Neural progenitor cell (in vitro differentiated cells): ENCODE results near the gene RASGRF2. TPM values are rescaled to one million over a fixed set of nuclear protein-coding genes. Genes with fewer than 3 reads are reported as not detected.

Experiments used
- DNase-seq: peaks from one replicate; pipeline ENCODE4 v3.0.0-alpha.2; 2016; ENCODE audit warnings: low spot score
- H2AFZ ChIP-seq: fragments of 200-600 bp; sonication (generic); replicated peaks from 2 replicates; pipeline ENCODE4 v1.6.1; 2016; ENCODE audit warnings: antibody characterized with exemption
- H3F3A ChIP-seq: fragments of 200-600 bp; sonication (generic); 2 replicates; pipeline ENCODE4 v1.6.1; 2016; ENCODE audit warnings: antibody characterized with exemption, low read depth
- H3K27ac ChIP-seq: fragments of 200-600 bp; sonication (generic); 2 replicates; pipeline ENCODE4 v1.5.1; 2016; ENCODE audit warnings: mild to moderate bottlenecking
- H3K27me3 ChIP-seq: fragments of 200-600 bp; sonication (generic); 2 replicates; pipeline ENCODE4 v1.6.1; 2016; ENCODE audit warnings: mild to moderate bottlenecking, moderate library complexity
- H3K36me3 ChIP-seq: fragments of 200-600 bp; sonication (generic); 2 replicates; pipeline ENCODE4 v1.5.1; 2016
- H3K4me1 ChIP-seq: fragments of 200-600 bp; sonication (generic); 2 replicates; pipeline ENCODE4 v1.6.1; 2016; ENCODE audit warnings: mixed run types
- H3K4me2 ChIP-seq: fragments of 200-600 bp; sonication (generic); 2 replicates; pipeline ENCODE4 v1.6.1; 2016
- H3K4me3 ChIP-seq: fragments of 200-600 bp; sonication (generic); 2 replicates; pipeline ENCODE4 v1.5.1; 2016
- H3K79me2 ChIP-seq: fragments of 200-600 bp; sonication (generic); 2 replicates; pipeline ENCODE4 v1.6.1; 2016; ENCODE audit warnings: low read depth
- H3K9ac ChIP-seq: fragments of 200-600 bp; sonication (generic); 2 replicates; pipeline ENCODE4 v1.6.1; 2016
- H3K9me3 ChIP-seq: fragments of 200-600 bp; sonication (generic); 2 replicates; pipeline ENCODE4 v1.5.1; 2016; ENCODE audit warnings: low read depth
- H4K20me1 ChIP-seq: fragments of 200-600 bp; sonication (generic); 2 replicates; pipeline ENCODE4 v1.6.1; 2016; ENCODE audit warnings: low read depth
- H3K27ac Mint-ChIP-seq: 3 replicates; pipeline ENCODE4 v1.8.0; 2021; ENCODE audit warnings: mixed read lengths
- H3K27me3 Mint-ChIP-seq: 2 replicates; pipeline ENCODE4 v1.8.0; 2022; ENCODE audit warnings: low read depth, mild to moderate bottlenecking, inconsistent platforms, moderate library complexity, mixed read lengths; ENCODE audit not compliant: insufficient read depth
- H3K36me3 Mint-ChIP-seq: 3 replicates; pipeline ENCODE4 v1.8.0; 2021; ENCODE audit warnings: mixed read lengths
- H3K4me1 Mint-ChIP-seq: 3 replicates; pipeline ENCODE4 v1.8.0; 2021; ENCODE audit warnings: mixed read lengths
- H3K4me3 Mint-ChIP-seq: 3 replicates; pipeline ENCODE4 v1.8.0; 2021; ENCODE audit warnings: mild to moderate bottlenecking, moderate library complexity, mixed read lengths
- H3K9me3 Mint-ChIP-seq: 3 replicates; pipeline ENCODE4 v1.8.0; 2020; ENCODE audit warnings: mixed read lengths
- EZH2 ChIP-seq: fragments of 200-600 bp; sonication (generic); IDR thresholded peaks from 2 replicates; pipeline ENCODE4 v1.6.1; 2017; ENCODE audit warnings: antibody characterized with exemption, mild to moderate bottlenecking, moderate library complexity
- EZH2phosphoT487 ChIP-seq: fragments of 200-600 bp; sonication (generic); IDR thresholded peaks from 2 replicates; pipeline ENCODE4 v1.6.1; 2017; ENCODE audit warnings: antibody characterized with exemption
- total RNA-seq: library from RNA; depleted of rRNA; stranded (reverse); fragments of >200 nt; gene quantifications from 2 replicates; pipeline ENCODE4 v1.2.3, GENCODE V29; 2015; ENCODE audit warnings: low replicate concordance
- TF ChIP-seq, protein P1 (sequence below): fragments of 200-600 bp; sonication (generic); IDR thresholded peaks from 2 replicates; pipeline ENCODE4 v1.5.1; 2017; ENCODE audit warnings: antibody characterized with exemption, mild to moderate bottlenecking

The RASGRF2 gene
- total RNA-seq, 1 donor from 2014 or later, result 0.15 TPM

DNA sequence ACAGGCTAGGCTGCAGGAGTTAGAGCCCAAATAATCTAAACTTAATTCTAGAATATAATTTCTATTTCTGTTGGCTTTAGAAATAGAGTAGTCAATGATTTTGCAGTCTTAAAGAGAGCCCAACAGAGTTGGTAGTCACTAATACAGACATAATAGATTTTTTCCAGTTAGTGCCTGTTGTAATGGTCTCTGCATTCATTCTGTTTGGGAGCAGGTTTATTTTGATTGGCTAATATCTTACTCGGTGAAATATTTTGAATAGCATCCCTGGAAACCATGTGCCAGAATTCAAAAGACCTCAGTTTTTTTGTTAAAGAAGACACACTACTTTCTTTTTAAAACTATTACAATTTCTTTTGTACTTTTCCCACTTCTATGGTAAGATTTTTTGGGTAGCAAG lies 107.2 kb downstream of the RASGRF2 start:
- Mint-ChIP-seq H3K27me3 (no peaks in the 10 kb centered on the region), H3K4me3 (no peak overlapping the region), H3K36me3 (no peaks in the 10 kb centered on the region), H3K9me3 (no peaks in the 10 kb centered on the region), H3K27ac (no peak overlapping the region), H3K4me1 (no peaks in the 10 kb centered on the region)
- TF ChIP-seq EZH2 (no peak), EZH2phosphoT487 (no peak)
- TF ChIP-seq, protein P1, sequence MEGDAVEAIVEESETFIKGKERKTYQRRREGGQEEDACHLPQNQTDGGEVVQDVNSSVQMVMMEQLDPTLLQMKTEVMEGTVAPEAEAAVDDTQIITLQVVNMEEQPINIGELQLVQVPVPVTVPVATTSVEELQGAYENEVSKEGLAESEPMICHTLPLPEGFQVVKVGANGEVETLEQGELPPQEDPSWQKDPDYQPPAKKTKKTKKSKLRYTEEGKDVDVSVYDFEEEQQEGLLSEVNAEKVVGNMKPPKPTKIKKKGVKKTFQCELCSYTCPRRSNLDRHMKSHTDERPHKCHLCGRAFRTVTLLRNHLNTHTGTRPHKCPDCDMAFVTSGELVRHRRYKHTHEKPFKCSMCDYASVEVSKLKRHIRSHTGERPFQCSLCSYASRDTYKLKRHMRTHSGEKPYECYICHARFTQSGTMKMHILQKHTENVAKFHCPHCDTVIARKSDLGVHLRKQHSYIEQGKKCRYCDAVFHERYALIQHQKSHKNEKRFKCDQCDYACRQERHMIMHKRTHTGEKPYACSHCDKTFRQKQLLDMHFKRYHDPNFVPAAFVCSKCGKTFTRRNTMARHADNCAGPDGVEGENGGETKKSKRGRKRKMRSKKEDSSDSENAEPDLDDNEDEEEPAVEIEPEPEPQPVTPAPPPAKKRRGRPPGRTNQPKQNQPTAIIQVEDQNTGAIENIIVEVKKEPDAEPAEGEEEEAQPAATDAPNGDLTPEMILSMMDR, result no peak
- Histone ChIP-seq H3K36me3 (no peaks in the 10 kb centered on the region), H3K27ac (no peak overlapping the region), H3K4me1 (no peaks in the 10 kb centered on the region), H3K4me2 (no peak overlapping the region), H3K4me3 (no peak overlapping the region), H3K79me2 (no peaks in the 10 kb centered on the region), H3K9ac (no peak overlapping the region), H3K27me3 (no peaks in the 10 kb centered on the region), H3K9me3 (no peaks in the 10 kb centered on the region), H3F3A (no peaks in the 10 kb centered on the region), H2AFZ (no peak overlapping the region), H4K20me1 (no peaks in the 10 kb centered on the region)
- no peak for DNase-seq

DNA sequence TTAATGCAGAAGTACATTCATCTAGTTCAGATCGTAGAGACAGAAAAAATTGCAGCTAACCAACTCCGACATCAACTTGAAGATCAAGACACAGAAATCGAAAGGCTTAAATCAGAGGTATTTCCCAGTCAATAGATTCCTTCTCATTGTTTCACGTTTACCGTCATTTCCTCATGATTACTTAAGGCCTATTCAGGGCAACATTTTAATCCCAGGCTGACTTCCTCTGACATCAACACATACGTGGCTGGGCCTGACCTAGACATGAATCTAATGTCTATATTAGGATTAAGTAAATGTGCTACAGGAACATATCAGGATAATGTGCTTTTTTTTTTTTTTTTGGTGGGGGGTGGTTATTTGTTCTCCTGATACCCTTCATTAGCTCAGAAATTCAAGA lies 107.9 kb downstream of the RASGRF2 start:
- no peaks in the 10 kb centered on the region for H3K36me3 Mint-ChIP-seq
- Histone ChIP-seq H3F3A (no peaks in the 10 kb centered on the region), H3K9me3 (no peaks in the 10 kb centered on the region), H3K4me2 (no peak overlapping the region), H3K27me3 (no peaks in the 10 kb centered on the region), H3K4me3 (no peak overlapping the region), H2AFZ (no peak overlapping the region), H3K9ac (no peak overlapping the region), H3K36me3 (no peaks in the 10 kb centered on the region), H3K4me1 (no peaks in the 10 kb centered on the region), H3K27ac (no peak overlapping the region), H3K79me2 (no peaks in the 10 kb centered on the region), H4K20me1 (no peaks in the 10 kb centered on the region)
- TF ChIP-seq EZH2 (no peak), EZH2phosphoT487 (no peak)
- TF ChIP-seq, protein P1, result no peak
- no peak overlapping the region for H3K4me3 Mint-ChIP-seq
- no peak for DNase-seq
- no peaks in the 10 kb centered on the region for H3K9me3 Mint-ChIP-seq
- no peaks in the 10 kb centered on the region for H3K4me1 Mint-ChIP-seq
- H3K27ac Mint-ChIP-seq, result no peak overlapping the region
- no peaks in the 10 kb centered on the region for H3K27me3 Mint-ChIP-seq

DNA sequence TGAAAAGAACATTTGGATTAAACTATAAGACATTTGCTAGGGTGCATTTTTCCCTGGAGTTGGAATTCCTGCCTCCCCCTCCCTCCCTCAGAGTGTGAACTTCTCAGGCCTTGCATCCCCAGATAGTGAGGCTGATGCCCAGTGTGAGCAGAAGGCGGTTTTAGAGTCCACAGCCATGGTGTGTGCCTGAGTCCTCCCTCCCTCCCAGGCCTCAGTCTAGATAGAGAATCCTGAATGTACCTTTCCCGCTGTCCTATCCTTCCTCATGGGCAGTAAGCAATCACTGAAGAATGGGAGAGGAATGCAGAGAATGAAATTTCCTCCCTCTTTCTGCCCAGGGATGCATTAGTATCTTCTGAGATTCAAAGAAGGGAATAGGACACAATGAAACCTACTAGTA lies 108.5 kb downstream of the RASGRF2 start:
- DNase-seq, result no peak
- Histone ChIP-seq H3K36me3 (no peaks in the 10 kb centered on the region), H4K20me1 (no peaks in the 10 kb centered on the region), H3K4me3 (no peak overlapping the region), H2AFZ (peak overlapping the region; percentile 39), H3F3A (no peaks in the 10 kb centered on the region), H3K9ac (no peak overlapping the region), H3K27me3 (no peaks in the 10 kb centered on the region), H3K4me2 (no peak overlapping the region), H3K4me1 (no peaks in the 10 kb centered on the region), H3K9me3 (no peaks in the 10 kb centered on the region), H3K27ac (no peak overlapping the region), H3K79me2 (no peaks in the 10 kb centered on the region)
- Mint-ChIP-seq H3K9me3 (no peaks in the 10 kb centered on the region), H3K27me3 (no peaks in the 10 kb centered on the region), H3K36me3 (no peaks in the 10 kb centered on the region), H3K4me3 (no peak overlapping the region), H3K4me1 (no peaks in the 10 kb centered on the region), H3K27ac (no peak overlapping the region)
- no peak for TF ChIP-seq EZH2

DNA sequence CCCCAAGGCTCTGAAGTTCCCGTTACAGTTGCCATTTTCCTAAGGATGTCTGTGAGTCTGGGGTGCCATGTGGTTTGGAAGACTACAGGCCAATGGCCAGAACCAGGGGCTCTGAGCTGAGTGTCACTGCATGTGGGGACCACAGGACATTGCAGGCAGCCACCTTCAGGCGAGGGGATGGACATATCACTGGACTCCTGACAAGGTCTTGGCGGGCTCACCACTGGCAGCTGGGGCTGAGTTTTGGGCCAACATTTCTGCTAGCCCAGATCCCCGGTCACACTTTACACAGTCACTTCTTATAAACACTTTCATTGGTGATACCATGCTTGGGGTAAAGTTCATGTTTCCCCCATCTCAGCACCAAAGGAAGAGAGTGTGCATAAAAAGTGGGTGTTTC lies 109.8 kb downstream of the RASGRF2 start:
- no peak overlapping the region for H3K9ac ChIP-seq
- Mint-ChIP-seq H3K4me3 (no peak overlapping the region), H3K4me1 (no peaks in the 10 kb centered on the region), H3K27me3 (no peaks in the 10 kb centered on the region), H3K36me3 (no peaks in the 10 kb centered on the region), H3K27ac (no peak overlapping the region), H3K9me3 (no peaks in the 10 kb centered on the region)
- H3K36me3 ChIP-seq, result no peaks in the 10 kb centered on the region
- H3K4me3 ChIP-seq, result no peak overlapping the region
- no peak overlapping the region for H3K27ac ChIP-seq
- DNase-seq, result no peak
- no peaks in the 10 kb centered on the region for H4K20me1 ChIP-seq
- H3K27me3 ChIP-seq, result no peaks in the 10 kb centered on the region
- TF ChIP-seq, protein P1, result no peak
- TF ChIP-seq EZH2phosphoT487 (no peak), EZH2 (no peak)
- no peaks in the 10 kb centered on the region for H3K4me1 ChIP-seq
- no peaks in the 10 kb centered on the region for H3K9me3 ChIP-seq
- no peaks in the 10 kb centered on the region for H3F3A ChIP-seq
- no peak overlapping the region for H3K4me2 ChIP-seq
- no peak overlapping the region for H2AFZ ChIP-seq
- no peaks in the 10 kb centered on the region for H3K79me2 ChIP-seq
